GM18517 (cell line): ENCODE measurements around the gene SNIP1.
"Not testable (repeated sequence)": the region's sequence is repeated elsewhere in the genome, so short reads cannot be mapped to it uniquely, and the experiment has no call there.

Source experiments
- ATAC-seq: cut with Tn5 transposase; IDR thresholded peaks from one replicate; pipeline ENCODE4 v1.9.1; 2021; ENCODE audit warnings: mild to moderate bottlenecking, moderate library complexity; ENCODE audit not compliant: unreplicated experiment

Gene SNIP1

DNA sequence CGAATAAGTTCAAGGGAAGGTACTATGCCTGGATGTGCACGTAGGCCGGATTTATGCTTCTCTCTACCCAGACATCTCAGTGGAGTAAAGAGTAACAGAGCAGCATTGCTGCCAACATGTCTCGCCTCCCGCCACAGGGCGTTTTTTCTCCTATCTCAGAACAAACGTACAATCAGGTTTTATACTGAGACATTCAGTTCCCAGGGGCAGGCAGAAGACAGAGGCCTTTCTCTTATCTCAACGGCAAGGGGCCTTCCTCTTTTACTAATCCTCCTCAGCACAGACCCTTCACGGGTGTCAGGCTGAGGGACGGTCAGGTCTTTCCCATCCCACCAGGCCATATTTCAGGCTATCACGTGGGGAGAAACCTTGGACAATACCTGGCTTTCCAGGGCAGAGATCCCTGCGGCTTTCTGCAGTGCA, 5.9 kb upstream of the SNIP1 start:
- not testable (repeated sequence) for ATAC-seq

DNA sequence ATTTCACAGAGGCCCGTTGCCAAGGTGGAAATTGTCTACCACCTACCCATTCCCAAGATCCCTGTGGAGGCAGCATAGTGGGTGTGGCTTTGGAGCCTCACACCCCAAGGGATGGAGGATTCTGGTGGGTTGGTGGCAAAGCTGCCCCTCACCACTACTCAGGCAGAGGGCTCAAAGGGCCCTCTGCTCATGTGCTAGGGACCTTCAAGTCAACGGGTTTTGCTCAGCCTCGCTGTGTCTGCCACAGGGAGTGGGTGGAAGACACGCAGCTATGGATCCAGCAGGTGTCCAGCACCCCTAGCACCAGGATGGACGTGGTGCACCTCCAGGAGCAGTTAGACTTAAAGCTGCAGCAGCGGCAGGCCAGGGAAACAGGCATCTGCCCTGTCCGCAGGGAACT, 5.0 kb upstream of the SNIP1 start:
- no peak for ATAC-seq

DNA sequence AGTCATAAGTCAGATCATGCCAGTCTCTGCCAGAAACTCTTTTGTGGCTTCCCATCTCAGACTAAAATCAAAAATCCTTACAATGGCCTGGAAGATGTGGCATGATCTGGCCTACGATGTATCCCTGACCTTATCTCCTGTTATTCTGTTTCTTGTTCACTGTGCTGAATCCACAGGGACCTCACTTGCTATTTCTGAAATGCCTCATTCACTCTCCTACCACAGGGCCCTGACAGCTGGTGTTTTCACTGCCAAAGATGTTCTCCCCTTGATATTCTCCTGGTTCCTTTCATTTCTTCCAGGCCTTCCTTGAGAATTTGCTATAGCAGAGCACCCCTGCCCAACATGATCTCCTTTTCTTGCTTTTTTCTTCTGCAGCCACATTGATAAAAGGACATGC, 4.3 kb upstream of the SNIP1 start:
- ATAC-seq = no peak

DNA sequence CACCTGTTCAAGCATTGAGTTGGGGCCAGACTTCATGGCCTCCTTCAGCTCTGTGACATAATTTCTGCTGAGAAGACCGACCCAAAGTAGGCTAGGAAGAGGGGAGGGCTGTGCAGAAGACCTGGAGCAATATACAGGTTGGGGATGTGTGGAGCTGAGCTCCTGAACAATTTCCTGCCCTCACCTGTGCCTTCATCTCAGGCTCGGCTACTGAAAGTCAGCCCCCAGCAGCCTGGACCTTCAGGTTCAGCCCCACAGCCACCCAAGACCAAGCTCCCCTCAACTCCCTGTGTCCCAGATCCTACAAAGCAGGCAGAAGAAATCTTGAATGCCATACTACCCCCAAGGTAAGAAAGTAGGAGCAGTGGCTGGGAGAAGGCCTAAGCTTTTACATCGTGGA, 3.3 kb upstream of the SNIP1 start:
- ATAC-seq = no peak

DNA sequence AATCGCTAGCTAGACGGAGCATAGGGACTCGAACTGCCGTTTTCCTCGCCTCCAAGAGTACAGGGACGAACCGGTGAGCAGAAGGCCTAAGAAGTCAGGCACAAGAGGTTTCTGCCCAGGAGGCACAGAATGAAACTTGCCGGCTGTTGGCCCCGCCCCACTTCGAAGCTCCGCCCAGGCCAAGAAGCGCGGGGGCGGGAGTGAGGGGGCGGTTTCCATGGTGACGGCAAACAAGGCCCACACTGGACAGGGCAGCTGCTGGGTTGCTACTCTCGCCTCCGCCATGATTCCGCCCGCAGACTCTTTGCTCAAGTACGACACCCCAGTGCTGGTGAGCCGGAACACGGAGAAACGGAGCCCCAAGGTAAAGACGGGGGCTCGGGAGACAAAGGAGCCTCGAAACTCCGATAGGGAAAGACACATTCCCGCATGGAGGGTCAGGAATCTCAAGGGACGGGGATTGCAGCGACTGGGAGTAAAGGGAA, 2.7 kb upstream of the SNIP1 start, which contains the start of gene DNALI1:
DNALI1 (plus strand) TSS at position 229 of the 485 bp plus-strand sequence; CDS start at position 284, 55 bp downstream.
- no peak for ATAC-seq

DNA sequence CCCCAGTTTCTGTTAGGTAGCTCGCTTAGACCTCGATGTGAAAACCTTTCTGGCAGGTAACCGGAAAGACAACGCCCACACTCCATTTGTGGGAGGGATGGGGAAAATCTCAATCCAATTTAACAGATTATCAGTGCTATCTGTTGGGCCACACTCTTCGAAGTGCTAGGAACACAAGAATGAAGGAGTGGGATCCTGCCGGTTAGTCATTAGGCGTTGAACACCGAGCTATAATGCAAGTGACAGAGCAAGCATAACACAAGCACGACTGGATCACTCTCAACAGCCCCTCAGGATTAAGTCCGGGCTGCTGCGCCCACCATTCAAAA, 531 bp downstream of the SNIP1 start:
- no peak for ATAC-seq

DNA sequence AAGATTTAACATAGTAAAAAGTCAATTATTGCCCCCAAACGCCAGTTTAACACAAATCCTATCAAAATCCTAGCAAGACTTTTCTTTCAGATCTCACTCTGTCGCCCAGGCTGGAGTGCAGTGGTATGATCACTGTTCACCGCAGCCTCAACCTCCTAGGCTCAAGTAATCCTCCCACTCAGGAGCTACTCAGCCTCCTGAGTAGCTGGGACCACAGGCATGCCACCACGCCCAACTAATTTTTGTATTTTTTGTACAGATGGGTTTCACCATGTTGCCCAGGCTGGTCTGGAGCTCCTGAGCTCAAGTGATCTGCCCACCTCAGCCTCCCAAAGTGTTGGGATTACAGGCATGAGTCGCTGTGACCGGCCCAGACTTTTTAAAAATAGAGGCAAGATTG, 4.8 kb downstream of the SNIP1 start:
- no peak for ATAC-seq

DNA sequence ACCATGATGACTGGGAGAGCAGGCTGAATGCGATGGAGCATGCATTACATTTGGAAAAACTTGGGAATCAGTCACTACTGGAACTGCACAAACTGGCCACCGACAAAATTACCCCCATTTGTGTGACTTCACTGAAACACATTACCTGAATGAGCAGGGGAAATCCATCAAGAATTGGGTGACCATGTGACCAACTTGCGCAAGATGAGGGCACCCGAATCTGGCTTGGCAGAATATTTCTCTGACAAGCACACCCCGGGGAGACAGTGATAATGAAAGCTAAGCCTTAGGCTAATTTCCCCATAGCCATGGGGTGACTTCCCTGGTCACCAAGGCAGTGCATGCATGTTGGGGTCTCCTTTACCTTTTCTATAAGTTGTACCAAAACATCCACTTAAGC, 9.1 kb downstream of the SNIP1 start:
- no peak for ATAC-seq

DNA sequence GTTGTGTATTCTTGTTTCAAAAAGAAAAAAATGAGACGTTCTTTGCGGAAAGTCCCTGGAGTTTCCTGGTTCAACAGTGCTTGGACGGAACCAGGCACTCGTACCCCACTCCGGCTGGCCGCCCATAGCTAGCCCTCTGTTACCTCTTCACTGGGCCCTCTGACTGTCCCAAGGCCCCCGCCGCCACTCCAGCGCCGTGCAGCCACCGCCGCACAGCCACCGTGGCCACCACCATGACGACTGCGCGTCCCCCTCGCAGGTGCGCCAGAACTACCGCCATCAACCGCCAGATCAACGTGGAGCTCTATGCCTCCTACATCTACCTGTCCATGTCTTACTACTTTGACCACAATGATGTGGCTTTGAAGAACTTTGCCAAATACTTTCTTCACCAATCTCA, 9.6 kb downstream of the SNIP1 start:
- no peak for ATAC-seq

DNA sequence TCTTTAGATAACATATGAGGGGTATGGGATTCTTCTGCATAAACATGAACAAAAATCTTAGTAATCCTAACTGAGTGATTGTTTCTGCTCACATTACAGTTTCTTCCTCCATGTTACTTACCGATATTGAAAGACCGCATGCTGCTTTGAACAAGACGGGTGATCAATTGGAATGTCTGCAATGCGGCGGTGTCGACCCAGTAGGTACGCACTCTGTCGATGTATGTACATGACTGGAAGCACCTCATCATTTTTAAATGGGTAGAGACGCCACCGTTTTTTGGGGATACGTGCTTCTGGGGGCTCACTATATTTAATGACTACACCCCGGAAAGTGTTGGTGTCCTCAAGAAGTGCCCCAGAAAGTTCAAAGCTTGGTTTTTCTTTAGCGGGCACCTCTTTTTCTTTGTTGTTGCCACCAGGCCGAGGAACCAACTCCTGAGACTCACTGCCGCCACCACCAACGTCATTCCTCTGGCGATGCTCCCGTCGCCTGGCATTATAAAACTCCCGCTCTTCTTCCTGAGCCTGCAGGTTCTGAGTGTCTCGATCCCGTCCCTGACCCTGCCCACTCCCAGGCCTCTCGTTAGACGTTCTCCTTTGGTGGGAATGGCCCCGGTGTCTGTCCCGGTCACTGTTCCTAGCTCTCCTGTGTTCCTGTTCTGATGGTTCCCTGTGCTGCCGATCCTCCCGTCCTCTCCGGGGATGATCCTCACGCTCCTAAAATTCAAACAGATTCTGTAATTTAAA, 13.9 kb downstream of the SNIP1 start:
- no peak for ATAC-seq

DNA sequence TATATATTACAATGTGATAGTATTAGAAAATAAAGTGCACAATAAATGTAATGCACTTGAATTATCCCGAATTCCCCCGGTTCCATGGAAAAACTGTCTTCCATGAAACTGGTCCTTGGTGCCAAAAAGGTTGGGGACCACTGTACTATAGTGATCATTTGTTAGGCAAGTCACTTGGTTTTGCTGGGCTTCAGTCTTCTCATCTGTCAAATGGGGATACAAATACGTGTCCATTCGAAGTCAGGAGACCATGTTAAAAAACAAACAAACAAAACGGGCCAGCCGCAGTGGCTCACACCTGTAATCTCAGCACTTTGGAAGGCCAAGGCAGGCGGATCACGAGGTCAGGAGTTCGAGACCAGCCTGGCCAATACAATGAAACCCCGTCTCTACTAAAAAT, 14.9 kb downstream of the SNIP1 start:
- not testable (repeated sequence) for ATAC-seq

DNA sequence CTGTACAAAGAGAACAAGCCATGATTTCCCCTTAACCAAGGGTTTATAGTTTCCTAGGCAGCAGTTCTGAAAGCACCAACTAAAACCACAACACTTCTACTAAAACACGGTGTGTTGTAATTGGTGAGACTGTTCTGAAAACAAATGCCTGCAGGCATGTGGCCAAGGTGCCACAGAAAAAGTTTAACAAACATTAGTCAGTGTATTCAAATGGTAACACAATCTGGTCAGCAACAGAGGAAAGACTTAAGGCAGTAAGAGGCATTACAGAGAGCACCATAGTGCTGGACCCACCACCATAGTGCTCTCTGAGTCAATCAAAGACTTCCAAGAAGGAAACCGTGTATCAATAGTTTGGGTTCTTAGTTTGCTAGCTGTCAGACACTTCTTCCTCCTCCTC, 16.7 kb downstream of the SNIP1 start:
- no peak for ATAC-seq

DNA sequence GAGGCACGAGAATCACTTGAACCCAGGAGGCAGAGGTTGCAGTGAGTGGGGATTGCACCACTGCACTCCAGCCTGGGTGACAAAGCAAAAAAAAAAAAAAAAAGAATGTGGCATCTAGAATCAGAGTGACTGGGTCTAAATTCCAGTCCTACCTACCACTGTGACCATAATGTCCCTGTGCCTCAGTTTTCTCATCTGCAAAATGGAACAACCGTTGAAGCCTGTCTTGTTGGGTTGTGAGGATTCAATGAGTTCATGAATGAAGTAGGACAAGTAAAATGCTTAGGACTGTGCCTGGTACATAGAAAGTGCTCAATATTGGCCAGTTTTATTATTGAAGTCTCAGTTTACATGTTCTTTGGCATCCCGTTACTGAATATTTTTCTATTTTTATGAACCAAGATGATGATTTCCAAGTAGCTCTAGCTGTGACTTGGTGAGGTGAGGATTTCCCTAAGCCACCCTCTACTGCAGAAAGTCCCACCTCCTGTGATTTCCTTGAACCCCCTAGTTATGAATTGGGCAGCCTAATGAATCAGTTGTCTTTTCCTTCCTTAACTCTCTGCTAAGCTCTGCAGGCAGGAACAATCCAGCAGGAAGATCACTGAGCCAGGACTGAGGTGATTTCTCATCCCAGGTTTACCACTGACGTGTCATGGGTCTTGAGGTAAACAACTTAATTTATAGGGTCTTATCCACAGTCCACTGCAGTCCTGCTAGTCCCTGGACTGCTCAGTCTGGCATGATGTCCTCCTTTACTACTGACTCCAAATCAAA, 20.6 kb downstream of the SNIP1 start:
- ATAC-seq = no peak

DNA sequence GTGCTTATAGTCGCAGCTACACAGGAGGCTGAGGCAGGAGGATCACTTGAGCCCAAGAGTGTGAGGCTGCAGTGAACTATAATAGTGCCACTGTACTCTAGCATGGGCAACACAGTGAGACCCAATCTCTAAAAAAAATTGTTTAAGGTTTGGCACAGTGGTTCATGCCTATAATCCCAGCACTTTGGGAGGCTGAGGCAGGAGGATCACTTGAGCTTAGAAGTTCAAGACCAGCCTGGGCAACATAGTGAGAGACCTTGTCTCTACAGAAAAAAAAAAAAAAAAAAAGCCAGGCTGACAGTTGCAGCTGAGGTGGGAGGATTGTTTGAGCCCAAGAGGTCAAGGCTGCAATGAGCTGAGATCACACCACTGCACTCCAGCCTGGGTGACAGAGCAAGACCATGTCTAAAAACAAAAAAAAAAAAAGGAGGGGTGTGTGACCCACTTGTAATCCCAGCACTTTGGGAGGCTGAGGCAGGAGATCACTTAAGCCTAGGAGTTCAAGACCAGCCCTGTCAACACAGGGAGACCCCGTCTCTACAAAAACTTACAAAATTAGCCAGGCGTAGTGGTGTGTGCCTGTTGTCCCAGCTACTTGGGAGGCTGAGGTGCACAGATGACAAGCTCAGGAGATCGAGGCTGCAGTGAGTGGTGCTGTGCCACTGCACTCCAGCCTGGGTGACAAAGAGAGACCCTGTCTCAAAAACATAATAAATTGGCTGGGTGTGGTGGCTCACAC, 21.5 kb downstream of the SNIP1 start:
- ATAC-seq = not testable (repeated sequence)

DNA sequence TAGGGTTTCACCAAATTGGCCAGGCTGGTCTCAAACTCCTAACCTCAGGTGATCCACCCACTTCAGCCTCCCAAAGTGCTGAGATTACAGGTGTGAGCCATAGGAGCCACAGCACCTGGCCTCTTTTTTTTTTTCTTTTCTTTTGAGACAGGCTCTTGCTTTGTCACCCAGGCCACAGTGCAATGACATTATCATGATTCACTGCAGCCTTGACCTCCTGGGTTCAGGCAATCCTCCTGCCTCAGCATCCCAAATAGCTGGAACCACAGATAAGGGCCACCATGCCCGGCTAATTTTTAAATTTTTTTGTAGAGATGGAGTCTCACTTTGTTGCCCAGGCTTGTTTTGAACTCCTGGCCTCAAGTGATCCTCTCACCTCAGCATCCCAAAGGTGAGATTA, 24.2 kb downstream of the SNIP1 start:
- ATAC-seq = not testable (repeated sequence)

DNA sequence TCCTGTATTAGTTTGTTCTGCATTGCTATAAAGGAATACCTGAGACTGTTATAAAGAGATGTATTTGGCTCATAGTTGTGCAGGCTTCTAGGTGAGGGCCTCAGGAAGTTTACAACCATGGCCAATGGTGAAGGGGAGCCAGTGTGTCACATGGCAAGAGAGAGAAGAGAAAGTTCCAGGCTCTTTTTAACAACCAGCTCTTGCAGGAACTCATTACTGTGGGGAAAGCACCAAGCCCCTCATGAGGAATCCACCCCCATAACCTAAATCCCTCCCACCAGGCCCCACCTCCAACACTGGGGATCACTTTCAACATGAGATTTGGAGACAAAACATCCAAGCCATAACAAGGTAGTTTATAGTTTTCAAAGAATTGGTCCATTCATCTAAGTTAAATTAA, 34.5 kb downstream of the SNIP1 start:
- no peak for ATAC-seq

DNA sequence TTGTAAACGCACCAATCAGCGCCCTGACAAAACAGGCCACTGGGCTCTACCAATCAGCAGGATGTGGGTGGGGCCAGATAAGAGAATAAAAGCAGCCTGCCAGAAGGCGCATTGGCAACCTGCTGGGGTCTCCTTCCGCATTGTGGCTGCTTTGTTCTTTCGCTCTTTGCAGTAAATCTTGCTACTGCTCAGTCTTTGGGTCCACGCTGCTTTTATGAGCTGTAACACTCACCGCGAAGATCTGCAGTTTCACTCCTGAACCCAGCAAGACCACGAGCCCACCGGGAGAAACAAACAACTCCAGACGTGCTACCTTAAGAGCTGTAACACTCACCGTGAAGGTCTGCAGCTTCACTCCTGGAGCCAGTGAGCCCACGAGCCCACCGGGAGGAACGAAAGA, 35.2 kb downstream of the SNIP1 start:
- ATAC-seq = not testable (repeated sequence)

DNA sequence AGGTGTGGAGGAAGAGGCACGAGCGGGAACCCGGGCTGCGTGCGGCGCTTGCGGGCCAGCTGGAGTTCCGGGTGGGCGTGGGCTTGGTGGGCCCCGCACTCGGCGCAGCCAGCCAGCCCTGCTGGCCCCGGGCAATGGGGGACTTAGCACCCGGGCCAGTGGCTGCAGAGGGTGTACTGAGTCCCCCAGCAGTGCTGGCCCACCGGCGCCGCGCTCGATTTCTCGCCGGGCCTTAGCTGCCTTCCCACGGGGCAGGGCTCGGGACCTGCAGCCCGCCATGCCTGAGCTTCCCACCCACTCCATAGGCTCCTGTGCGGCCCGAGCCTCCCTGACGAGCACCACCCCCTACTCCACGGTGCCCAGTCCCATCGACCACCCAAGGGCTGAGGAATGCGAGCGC, 35.9 kb downstream of the SNIP1 start:
- not testable (repeated sequence) for ATAC-seq

DNA sequence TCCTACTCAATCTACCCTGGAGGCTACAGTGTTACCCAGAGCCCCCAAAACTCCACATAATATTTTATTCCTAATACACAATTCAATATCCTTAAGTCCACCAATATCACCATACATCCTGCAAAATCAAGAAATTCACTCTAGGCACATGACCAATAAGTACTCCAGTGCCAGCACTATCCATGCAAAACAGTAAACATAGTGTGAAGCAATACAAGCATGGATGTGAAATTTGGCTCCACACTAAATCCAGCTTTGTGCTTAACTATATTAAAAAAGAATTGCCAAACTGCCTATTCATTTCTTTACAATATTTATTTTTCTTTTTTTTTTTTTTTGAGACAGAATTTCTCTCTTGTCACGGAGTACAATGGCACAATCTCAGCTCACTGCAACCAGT, 36.5 kb downstream of the SNIP1 start:
- no peak for ATAC-seq

DNA sequence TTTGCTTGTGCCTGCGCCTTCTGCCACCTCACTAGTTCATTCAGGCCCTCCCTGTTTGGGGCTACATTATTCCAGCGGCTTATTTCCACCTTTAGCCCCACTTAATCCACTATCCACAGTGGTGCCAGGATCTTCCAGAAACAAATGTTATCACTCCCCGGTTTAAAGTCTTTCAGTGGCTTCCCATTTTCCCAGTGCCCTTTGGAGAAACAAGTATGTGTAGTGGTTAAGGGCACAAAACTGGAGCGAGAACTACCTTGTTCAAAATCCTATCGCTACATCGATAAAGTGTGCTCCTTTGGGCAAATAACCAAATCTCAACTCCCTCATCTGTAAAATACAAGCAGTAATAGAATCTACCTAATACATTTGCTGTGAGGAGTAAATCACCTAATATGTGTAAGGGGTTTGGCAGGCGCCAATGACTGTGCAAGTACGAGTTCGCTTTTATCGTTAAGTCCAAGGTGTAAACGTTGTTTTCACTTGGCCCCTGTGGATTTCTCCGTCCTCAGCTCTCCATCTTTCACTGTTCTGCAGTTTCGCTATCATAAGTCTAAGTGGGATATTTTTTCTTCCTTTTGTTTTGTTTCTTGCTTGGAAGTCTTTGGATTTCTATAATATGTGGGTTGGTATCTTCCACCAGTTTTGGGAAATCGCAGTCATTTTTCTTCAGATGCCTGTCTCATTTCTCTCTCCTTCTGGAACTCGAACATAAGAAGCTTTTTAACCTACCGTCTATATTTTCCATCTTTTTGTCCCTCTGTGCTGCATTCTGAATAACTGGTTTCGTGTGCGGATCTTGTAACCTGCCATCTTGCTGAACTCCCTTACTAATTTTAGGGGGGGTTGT, 38.7 kb downstream of the SNIP1 start:
- no peak for ATAC-seq
